Measurements from ENCODE around the gene TBC1D22A. TPM values are rescaled to one million over a fixed set of nuclear protein-coding genes. Genes with fewer than 3 reads are reported as not detected.

TBC1D22A gene
- total and polyA plus RNA-seq, 2 donors (not counting 3 experiments of a cell fraction or from before 2014, with no cell fraction given), result 26.1 to 32.4 TPM

DNA sequence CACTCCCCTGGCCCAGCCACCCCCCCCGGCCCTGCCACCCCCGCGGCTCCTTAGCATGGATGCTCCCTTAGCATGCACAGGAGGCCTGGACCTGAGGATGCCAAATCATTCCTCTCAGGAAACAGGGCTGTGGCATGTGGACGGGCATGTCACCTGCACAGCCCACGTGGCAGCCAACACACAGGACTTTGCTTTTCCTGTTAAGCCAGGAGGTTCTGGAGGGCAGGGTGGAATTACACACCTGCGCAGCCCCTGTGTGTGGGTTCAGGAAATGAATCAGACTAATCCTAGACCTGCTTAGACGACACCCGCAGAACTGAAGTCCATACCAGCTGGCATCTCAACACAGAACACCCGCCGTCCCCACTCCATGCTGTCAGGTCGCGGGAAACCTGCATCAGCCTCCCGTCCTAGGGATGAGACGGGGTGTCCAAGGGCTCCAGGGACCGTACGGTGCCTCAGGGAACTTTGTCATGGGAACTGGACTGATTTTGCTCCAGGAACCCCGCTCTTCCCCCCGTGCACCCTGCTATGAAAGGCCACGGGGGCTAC is 34.6 kb upstream of the TBC1D22A start:
- Histone ChIP-seq H3K79me2 (ENCODE audit: control insufficient read depth, insufficient read depth, low read length) (peaks cover 98% of the 10 kb centered on the region), H3K4me1 (ENCODE audit: control insufficient read depth, extremely low read depth, insufficient read depth, low read length) (no peaks in the 10 kb centered on the region), H3K9ac (replicated peaks; ENCODE audit: extremely low read depth, insufficient read depth, low read length) (no peak overlapping the region), H3K36me3 (ENCODE audit: control insufficient read depth in 2 of 2, extremely low read depth in 1 of 2, insufficient read depth in 2 of 2, low read length in 2 of 2) (peaks cover 4 to 33% of the 10 kb centered on the region in 2 experiments), H3K4me3 (replicated peaks in 1 of 3; ENCODE audit: insufficient read depth in 1 of 3, low read depth in 1 of 3, low read length in 3 of 3) (no peak overlapping the region), H3K27ac (ENCODE audit: insufficient read depth, low read depth, low read length) (no peak overlapping the region), H3K4me2 (ENCODE audit: insufficient read depth, low read length) (no peak overlapping the region), H2AFZ (ENCODE audit: low read depth, low read length) (no peak overlapping the region), H4K20me1 (replicated peaks; ENCODE audit: control insufficient read depth, extremely low read depth, insufficient read depth, low read length) (no peaks in the 10 kb centered on the region), H3K9me3 (replicated peaks; ENCODE audit: control insufficient read depth, insufficient read depth, low read length) (no peaks in the 10 kb centered on the region), H3K27me3 (ENCODE audit: control insufficient read depth in 2 of 2, insufficient read depth in 2 of 2, low read length in 2 of 2) (no peaks in the 10 kb centered on the region), H3K9me1 (replicated peaks; ENCODE audit: control insufficient read depth, extremely low read depth, insufficient read depth, low read length) (no peaks in the 10 kb centered on the region)
- dilution Hi-C loops (cut with MboI; ENCODE audit: extremely low pct_ligation_motif_present, low sequenced_read_pairs) (no loop called here), intact Hi-C loops (cut with micrococcal nuclease) (no loop called here)
- no TSS peak for BruUV-seq (replicated peaks)
- TF ChIP-seq MYC (IDR thresholded peaks at IDR 0.05; ENCODE audit: low read depth, low read length), result no peak
- no peak for TF ChIP-seq GATA2 (IDR thresholded peaks at IDR 0.05; ENCODE audit: insufficient read depth, insufficient read length, low read depth, low read length)
- no peak for TF ChIP-seq EZH2 (IDR thresholded peaks at IDR 0.05; ENCODE audit: borderline replicate concordance, low read depth, low read length, severe bottlenecking)
- TF ChIP-seq JUN (IDR thresholded peaks at IDR 0.05; ENCODE audit: borderline replicate concordance, insufficient read depth, insufficient read length, low read depth), result no peak
- TF ChIP-seq, protein P1, sequence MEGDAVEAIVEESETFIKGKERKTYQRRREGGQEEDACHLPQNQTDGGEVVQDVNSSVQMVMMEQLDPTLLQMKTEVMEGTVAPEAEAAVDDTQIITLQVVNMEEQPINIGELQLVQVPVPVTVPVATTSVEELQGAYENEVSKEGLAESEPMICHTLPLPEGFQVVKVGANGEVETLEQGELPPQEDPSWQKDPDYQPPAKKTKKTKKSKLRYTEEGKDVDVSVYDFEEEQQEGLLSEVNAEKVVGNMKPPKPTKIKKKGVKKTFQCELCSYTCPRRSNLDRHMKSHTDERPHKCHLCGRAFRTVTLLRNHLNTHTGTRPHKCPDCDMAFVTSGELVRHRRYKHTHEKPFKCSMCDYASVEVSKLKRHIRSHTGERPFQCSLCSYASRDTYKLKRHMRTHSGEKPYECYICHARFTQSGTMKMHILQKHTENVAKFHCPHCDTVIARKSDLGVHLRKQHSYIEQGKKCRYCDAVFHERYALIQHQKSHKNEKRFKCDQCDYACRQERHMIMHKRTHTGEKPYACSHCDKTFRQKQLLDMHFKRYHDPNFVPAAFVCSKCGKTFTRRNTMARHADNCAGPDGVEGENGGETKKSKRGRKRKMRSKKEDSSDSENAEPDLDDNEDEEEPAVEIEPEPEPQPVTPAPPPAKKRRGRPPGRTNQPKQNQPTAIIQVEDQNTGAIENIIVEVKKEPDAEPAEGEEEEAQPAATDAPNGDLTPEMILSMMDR (IDR thresholded peaks at IDR 0.05; ENCODE audit: extremely low read depth in 1 of 2, insufficient read depth in 1 of 2, low read depth in 1 of 2, low read length in 2 of 2), result no peak
- TF ChIP-seq POLR2A (IDR thresholded peaks at IDR 0.05; ENCODE audit: low read depth, low read length), result no peak
- no peak for TF ChIP-seq FOS (IDR thresholded peaks at IDR 0.05; ENCODE audit: borderline replicate concordance, insufficient read depth, low read length)
- no peak for TF ChIP-seq POLR2AphosphoS5 (IDR thresholded peaks at IDR 0.05; ENCODE audit: insufficient read depth, low read depth, low read length)
- TF ChIP-seq, protein P2, sequence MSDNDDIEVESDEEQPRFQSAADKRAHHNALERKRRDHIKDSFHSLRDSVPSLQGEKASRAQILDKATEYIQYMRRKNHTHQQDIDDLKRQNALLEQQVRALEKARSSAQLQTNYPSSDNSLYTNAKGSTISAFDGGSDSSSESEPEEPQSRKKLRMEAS (IDR thresholded peaks at IDR 0.05; ENCODE audit: insufficient read depth, insufficient read length), result no peak
- POLR2A ChIA-PET, result no interaction called here
- CTCF ChIA-PET, result no interaction called here
- no peak for DNase-seq (ENCODE audit: low read depth, low spot score)
- FAIRE-seq, result no peak
